ENCODE data around the gene ELAC2.
A peak's percentile ranks its signal among the peaks of the same experiment; 100 is the strongest.

The ELAC2 gene

GRCh38 chr17:13016881-13017654, 759 bp downstream of the ELAC2 start:
- DNase-seq: no peak

GRCh38 chr17:13014801-13015200, 3.0 kb downstream of the ELAC2 start:
- DNase-seq: no peak

DNA sequence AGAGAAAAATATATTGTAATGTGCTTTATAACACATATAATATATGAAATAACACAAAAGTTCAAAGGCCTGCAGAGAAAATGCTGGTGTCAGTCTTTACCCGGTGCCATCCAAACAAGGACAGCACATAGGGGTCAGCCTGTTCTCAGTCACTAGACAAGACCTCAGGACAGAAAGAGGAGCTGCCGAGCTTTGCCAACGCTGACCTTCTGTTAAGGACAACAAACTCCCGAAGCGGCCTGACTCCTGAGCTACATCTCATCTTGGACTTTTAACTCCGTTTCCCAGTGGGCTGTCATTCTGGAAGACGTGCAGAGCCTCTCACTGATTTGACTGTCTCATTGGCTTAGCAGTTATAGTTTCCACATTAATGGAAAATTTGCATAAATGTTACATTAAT, 6.9 kb downstream of the ELAC2 start:
- DNase-seq: no peak

- no peak for DNase-seq
Measured at GRCh38 chr17:13008461-13008860, 9.4 kb downstream of the ELAC2 start.

GRCh38 chr17:13005530-13005929, 12.3 kb downstream of the ELAC2 start:
- no peak for DNase-seq

- DNase-seq: no peak
Measured at GRCh38 chr17:13004336-13004735, 13.5 kb downstream of the ELAC2 start.

GRCh38 chr17:13003927-13004326, 13.9 kb downstream of the ELAC2 start:
- no peak for DNase-seq

DNA sequence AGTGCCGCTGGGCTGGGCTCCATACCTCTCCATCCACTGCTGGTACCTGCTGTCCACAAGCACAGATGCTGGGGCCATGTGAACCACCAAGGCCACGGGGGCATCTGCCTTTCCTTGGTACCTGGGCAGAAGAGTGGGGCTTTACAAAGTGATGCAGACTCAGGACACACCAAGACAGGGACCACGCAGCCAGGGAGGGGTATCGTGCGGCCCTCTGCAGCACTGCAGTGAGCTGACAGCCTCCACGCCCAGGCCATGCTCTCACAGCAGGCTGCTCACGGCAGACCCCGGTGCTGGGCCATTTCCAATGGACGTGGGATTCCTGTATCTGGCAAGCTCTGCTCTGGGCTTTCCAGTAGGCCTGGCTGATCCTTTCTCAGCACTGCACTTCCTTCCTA, 14.4 kb downstream of the ELAC2 start:
- no peak for DNase-seq

- DNase-seq: peak; percentile 65
Measured at GRCh38 chr17:13002761-13003453, 14.9 kb downstream of the ELAC2 start.

GRCh38 chr17:13001991-13002615, 15.7 kb downstream of the ELAC2 start:
- DNase-seq: no peak

GRCh38 chr17:13000561-13000960, 17.3 kb downstream of the ELAC2 start:
- DNase-seq: no peak

DNA sequence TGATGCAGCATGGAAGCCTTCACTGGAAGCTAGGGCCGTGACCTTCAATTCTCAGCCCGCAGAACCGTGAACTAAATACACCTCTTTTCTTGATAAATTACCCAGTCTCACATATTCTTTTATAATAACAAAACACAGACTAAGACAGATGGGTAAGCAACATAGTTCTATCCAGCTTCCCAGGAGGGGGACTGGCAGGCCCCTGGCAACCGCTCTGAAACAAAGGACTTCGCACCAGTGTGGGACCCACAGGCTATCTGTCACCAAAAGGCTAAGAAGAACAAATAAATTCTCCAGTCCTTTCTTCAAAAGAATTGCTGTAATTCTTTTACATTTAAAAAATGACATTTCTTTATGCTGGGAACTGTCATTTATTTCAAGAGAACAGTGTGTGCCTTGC, 19.0 kb downstream of the ELAC2 start:
- no peak for DNase-seq

DNA sequence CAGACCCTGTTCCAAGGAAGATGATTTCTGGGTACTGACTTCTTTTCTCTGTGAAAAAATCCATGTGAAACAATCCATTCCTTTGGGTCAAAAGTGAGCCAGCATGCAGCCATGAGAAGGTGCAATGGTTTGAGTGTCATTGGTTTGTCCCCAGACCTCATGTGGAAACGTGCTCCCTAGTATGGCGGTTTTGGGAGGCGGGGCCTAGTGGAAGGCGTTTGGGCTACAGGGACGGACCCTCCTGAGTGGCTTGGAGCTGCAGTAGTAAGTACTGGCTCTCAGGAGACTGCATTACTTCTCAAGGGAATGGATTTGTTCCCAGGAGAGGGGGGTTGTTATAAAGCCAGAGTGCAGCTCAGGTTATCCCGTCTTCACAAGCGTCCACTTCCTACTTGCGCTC, 19.4 kb downstream of the ELAC2 start:
- DNase-seq: no peak

- DNase-seq: no peak
Measured at GRCh38 chr17:12996941-12997340, 20.9 kb downstream of the ELAC2 start.

- no peak for DNase-seq
Measured at GRCh38 chr17:12996357-12996756, 21.5 kb downstream of the ELAC2 start.

GRCh38 chr17:12995896-12996295, 21.9 kb downstream of the ELAC2 start:
- no peak for DNase-seq

- DNase-seq: no peak
Measured at GRCh38 chr17:12995106-12995895, 22.5 kb downstream of the ELAC2 start.

GRCh38 chr17:12994341-12995074, 23.3 kb downstream of the ELAC2 start:
- no peak for DNase-seq

DNA sequence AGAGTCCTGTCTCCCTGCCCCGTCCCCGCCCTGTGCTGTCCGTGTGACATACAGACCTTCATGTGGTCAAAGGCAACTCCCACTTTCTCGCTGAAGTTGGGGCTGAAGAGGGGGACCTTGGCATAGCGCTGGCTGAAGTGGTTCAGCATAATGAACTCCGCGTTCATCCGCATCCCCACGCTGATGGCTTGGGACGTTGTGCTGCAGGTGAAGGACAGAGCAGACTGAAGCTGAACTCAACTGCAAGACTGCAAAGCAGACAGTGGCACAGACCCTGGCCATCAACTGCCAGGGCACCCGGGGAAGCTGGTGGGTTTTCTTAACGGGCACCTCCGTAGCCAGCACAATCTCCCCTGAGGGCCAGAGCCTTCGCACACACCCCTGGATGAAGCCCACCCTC, 24.2 kb downstream of the ELAC2 start:
- no peak for DNase-seq

- no peak for DNase-seq
Measured at GRCh38 chr17:12992676-12993075, 25.2 kb downstream of the ELAC2 start.

- no peak for DNase-seq
Measured at GRCh38 chr17:12990926-12991325, 26.9 kb downstream of the ELAC2 start.

DNA sequence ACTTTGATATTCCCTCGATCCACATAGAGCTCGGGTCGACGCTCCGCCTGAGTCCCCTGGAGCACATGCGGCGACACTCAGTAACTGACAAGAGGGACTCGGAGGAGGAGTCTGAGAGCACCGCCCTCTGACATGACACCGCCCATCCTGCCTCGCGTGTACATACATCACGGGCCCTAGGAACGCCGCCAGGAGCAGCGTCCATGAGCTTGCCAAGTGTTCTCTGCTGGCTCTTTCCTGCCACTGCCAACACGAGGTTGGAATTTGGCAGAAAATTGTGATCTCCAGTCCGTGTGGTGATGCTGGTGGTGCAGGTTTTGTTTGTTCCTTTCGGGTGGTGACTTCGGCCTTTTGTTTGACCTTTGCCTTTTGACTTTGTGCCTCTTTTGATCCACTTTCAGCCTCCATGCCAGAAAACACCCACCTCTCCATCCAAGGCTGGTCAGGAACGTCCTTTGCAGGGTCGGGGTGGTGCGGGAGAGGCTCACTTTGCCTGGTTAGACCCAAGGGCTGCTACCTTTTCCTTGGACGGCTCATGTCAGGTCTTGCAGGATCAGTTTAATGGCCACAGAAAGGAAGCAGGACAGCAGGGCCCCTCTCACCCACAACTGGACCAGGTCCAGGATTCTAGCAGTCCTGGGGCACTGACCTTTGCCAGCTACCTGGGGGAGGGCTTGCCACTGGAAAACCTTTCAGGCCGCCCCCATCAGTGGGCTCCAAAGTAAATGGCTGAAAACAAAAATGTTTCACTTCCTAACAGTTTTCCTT, 27.6 kb downstream of the ELAC2 start:
- no peak for DNase-seq

Data from midbrain (tissue), 1 donor.